ENCODE measurements around the gene PEAK1. TPM values are rescaled to one million over a fixed set of nuclear protein-coding genes. Genes with fewer than 3 reads are reported as not detected.

The PEAK1 gene
- total RNA-seq, 4 donors from 2014 or later, result 91.8 to 170 (median 123) TPM

- DNase-seq (ENCODE audit: extremely low spot score), result no peak
- Histone ChIP-seq H3K9me3 (peaks cover 0 to 39% (median 32%) of the 10 kb centered on the region in 4 donors), H3K36me3 (no peaks in the 10 kb centered on the region), H3K27ac (replicated peaks in 1 of 4) (no peak overlapping the region), H3K4me3 (no peak overlapping the region), H3K27me3 (no peaks in the 10 kb centered on the region), H3K4me1 (peaks cover 0 to 10% (median 4%) of the 10 kb centered on the region in 4 donors)
- WGBS, result 97% methylated on average over 1 of the region's 1 CpG
- intact Hi-C loops (cut with DNase I), result no loop called here
- TF ChIP-seq, protein P1, sequence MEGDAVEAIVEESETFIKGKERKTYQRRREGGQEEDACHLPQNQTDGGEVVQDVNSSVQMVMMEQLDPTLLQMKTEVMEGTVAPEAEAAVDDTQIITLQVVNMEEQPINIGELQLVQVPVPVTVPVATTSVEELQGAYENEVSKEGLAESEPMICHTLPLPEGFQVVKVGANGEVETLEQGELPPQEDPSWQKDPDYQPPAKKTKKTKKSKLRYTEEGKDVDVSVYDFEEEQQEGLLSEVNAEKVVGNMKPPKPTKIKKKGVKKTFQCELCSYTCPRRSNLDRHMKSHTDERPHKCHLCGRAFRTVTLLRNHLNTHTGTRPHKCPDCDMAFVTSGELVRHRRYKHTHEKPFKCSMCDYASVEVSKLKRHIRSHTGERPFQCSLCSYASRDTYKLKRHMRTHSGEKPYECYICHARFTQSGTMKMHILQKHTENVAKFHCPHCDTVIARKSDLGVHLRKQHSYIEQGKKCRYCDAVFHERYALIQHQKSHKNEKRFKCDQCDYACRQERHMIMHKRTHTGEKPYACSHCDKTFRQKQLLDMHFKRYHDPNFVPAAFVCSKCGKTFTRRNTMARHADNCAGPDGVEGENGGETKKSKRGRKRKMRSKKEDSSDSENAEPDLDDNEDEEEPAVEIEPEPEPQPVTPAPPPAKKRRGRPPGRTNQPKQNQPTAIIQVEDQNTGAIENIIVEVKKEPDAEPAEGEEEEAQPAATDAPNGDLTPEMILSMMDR (IDR thresholded peaks at IDR 0.05), result no peak
- TF ChIP-seq EP300 (IDR thresholded peaks at IDR 0.05), result no peak
- no peak for TF ChIP-seq POLR2A (IDR thresholded peaks at IDR 0.05; ENCODE audit: low read depth)
- TF ChIP-seq POLR2AphosphoS5 (IDR thresholded peaks at IDR 0.05), result no peak
Observed at GRCh38 chr15:77396692-77397091, 23.2 kb downstream of the PEAK1 start.

- peaks cover 0 to 37% (median 31%) of the 10 kb centered on the region in 4 donors for H3K9me3 ChIP-seq
- H3K27ac ChIP-seq (replicated peaks in 1 of 4), result no peak overlapping the region
- no peaks in the 10 kb centered on the region for H3K27me3 ChIP-seq
- 93% methylated on average over 3 of the region's 3 CpGs for WGBS
- no peak for DNase-seq (ENCODE audit: extremely low spot score)
- peaks cover 11 to 25% (median 18%) of the 10 kb centered on the region in 4 donors for H3K4me1 ChIP-seq
- H3K4me3 ChIP-seq, result no peak overlapping the region
- TF ChIP-seq POLR2AphosphoS5 (IDR thresholded peaks at IDR 0.05) (no peak), EP300 (IDR thresholded peaks at IDR 0.05) (no peak), POLR2A (IDR thresholded peaks at IDR 0.05; ENCODE audit: low read depth) (no peak)
- TF ChIP-seq, protein P1 (IDR thresholded peaks at IDR 0.05), result no peak
- H3K36me3 ChIP-seq, result no peaks in the 10 kb centered on the region
- intact Hi-C loops (cut with DNase I), result no loop called here
Observed at GRCh38 chr15:77395013-77395774, 24.7 kb downstream of the PEAK1 start.

- no peak for TF ChIP-seq EP300 (IDR thresholded peaks at IDR 0.05)
- no peak for TF ChIP-seq POLR2AphosphoS5 (IDR thresholded peaks at IDR 0.05)
- TF ChIP-seq, protein P1 (IDR thresholded peaks at IDR 0.05), result no peak
- TF ChIP-seq POLR2A (IDR thresholded peaks at IDR 0.05; ENCODE audit: low read depth), result no peak
- intact Hi-C loops (cut with DNase I), result no loop called here
- H3K27ac ChIP-seq (replicated peaks in 1 of 4), result no peak overlapping the region
Observed at GRCh38 chr15:77393471-77393840, 26.4 kb downstream of the PEAK1 start.

DNA sequence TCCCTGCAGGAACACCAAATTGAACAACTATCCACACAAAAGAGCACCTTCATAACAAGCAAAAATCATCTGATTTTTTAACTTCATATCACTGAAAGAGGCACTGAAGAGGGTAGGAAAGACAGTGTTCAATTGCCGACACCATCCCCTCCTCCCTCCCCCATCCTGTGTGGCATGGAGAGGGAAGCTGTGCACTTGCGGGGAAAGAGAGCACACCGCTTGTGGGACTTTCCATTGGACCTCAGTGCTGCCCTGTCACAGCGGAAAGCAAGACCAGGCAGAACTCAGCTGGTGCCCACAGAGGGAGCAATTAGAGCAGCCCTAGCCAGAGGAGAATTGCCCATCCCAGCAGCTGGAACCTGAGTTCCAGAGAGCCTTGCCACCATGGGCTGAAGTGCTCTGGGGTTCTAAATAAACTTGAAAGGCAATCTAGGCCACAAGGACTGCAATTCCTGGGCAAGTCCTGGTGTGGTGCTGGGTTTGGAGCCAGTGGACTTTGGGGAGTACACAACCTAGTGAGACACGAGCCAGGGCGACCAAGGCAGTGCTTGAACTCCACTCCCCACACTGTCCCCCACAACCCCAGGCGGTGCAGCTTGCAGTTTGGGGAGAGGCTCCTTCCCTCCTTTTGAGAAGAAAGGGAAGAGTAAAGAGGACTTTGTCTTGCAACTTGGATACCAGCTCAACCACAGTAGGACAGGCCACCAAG is 27.0 kb downstream of the PEAK1 start:
- DNase-seq (ENCODE audit: extremely low spot score), result no peak

More at GRCh38 chr15:77393471-77393840, 26.4 kb downstream of the PEAK1 start:
- H3K9me3 ChIP-seq, result peaks cover 0 to 19% (median 14%) of the 10 kb centered on the region in 4 donors
- H3K27me3 ChIP-seq, result no peaks in the 10 kb centered on the region
- no peak overlapping the region for H3K4me3 ChIP-seq
- DNase-seq (ENCODE audit: extremely low spot score), result no peak
- peaks cover 16 to 32% (median 23%) of the 10 kb centered on the region in 4 donors for H3K4me1 ChIP-seq
- H3K36me3 ChIP-seq, result no peaks in the 10 kb centered on the region

More for the DNA sequence above, 27.0 kb downstream of the PEAK1 start:
- Histone ChIP-seq H3K27me3 (no peaks in the 10 kb centered on the region), H3K4me3 (no peak overlapping the region), H3K9me3 (peaks cover 0 to 14% (median 11%) of the 10 kb centered on the region in 4 donors), H3K4me1 (peaks cover 18 to 35% (median 24%) of the 10 kb centered on the region in 4 donors), H3K36me3 (no peaks in the 10 kb centered on the region), H3K27ac (replicated peaks in 1 of 4) (no peak overlapping the region)
- intact Hi-C loops (cut with DNase I), result no loop called here
- WGBS, result 100% methylated on average over 7 of the region's 7 CpGs
- no peak for TF ChIP-seq EP300 (IDR thresholded peaks at IDR 0.05)
- no peak for TF ChIP-seq POLR2AphosphoS5 (IDR thresholded peaks at IDR 0.05)
- TF ChIP-seq, protein P1 (IDR thresholded peaks at IDR 0.05), result no peak
- TF ChIP-seq POLR2A (IDR thresholded peaks at IDR 0.05; ENCODE audit: low read depth), result no peak
